SK-N-SH (cell line): ENCODE measurements around the gene EGLN3. TPM values are rescaled to one million over a fixed set of nuclear protein-coding genes. Genes with fewer than 3 reads are reported as not detected.

Experiments
- CTCF ChIA-PET: fragments of 300-600, 350-600 bp; formaldehyde crosslinking; extraction: SDS; loops from one replicate; lab custom pipeline; 2021; lab: Yijun Ruan, JAX
- POLR2A ChIA-PET: fragments of 350-600 bp; sonication (Branson Sonifier 250); formaldehyde crosslinking; extraction: SDS; loops from one replicate; lab custom pipeline; 2020; ENCODE audit warnings: antibody characterized with exemption, inconsistent platforms; lab: Yijun Ruan, JAX
- DNase-seq: peaks from one replicate; pipeline ENCODE4 v3.0.0; 2012
- H2AFZ ChIP-seq: fragments of 200-600 bp; sonication (generic); 2 replicates; pipeline ENCODE4 v1.8.1; 2016; ENCODE audit warnings: antibody characterized with exemption, mild to moderate bottlenecking, low read depth
- H3F3A ChIP-seq: fragments of 200-600 bp; sonication (generic); replicated peaks from 2 replicates; pipeline ENCODE3; 2016; ENCODE audit warnings: antibody characterized with exemption, mild to moderate bottlenecking; ENCODE audit not compliant: insufficient read depth
- H3K27ac ChIP-seq, 2 experiments: fragments of 200-500 bp in 1 of 2; fragments of 200-600 bp in 1 of 2; sonication (Bioruptor generic) in 1 of 2; sonication (generic), shearing (Covaris generic) in 1 of 2; 2 replicates each; pipeline versions ENCODE4 v1.5.1 to v1.6.1; 2014 to 2016; ENCODE audit warnings: low read depth in 2 of 2, inconsistent platforms in 1 of 2, low read length in 1 of 2, mild to moderate bottlenecking in 1 of 2, mixed read lengths in 1 of 2
- H3K27me3 ChIP-seq: fragments of 200-600 bp; sonication (generic), shearing (Covaris generic); 2 replicates; pipeline ENCODE4 v1.6.1; 2016; ENCODE audit warnings: mixed run types; ENCODE audit not compliant: insufficient read depth
- H3K36me3 ChIP-seq, 2 experiments: fragments of 200-500 bp in 1 of 2; fragments of 200-600 bp in 1 of 2; sonication (Bioruptor generic) in 1 of 2; sonication (generic) in 1 of 2; replicated peaks in 1 of 2; 2 replicates each; pipeline versions ENCODE3 to v1.5.1; 2014 to 2016; ENCODE audit warnings: low read length in 1 of 2, mild to moderate bottlenecking in 1 of 2; ENCODE audit not compliant: insufficient read depth in 2 of 2, control insufficient read depth in 1 of 2
- H3K4me1 ChIP-seq, 2 experiments: fragments of 200-500 bp in 1 of 2; fragments of 200-600 bp in 1 of 2; sonication (Bioruptor generic) in 1 of 2; sonication (generic), shearing (Covaris generic) in 1 of 2; 2 replicates each; pipeline versions ENCODE4 v1.5.1 to v1.6.1; 2014 to 2016; ENCODE audit warnings: low read depth in 1 of 2, low read length in 1 of 2, mixed run types in 1 of 2; ENCODE audit not compliant: insufficient read depth in 2 of 2, control insufficient read depth in 1 of 2
- H3K4me2 ChIP-seq: fragments of 200-600 bp; sonication (generic), shearing (Covaris generic); 2 replicates; pipeline ENCODE4 v1.6.1; 2017; ENCODE audit warnings: mixed run types
- H3K4me3 ChIP-seq, 2 experiments: fragments of 200-500 bp in 1 of 2; fragments of 200-600 bp in 1 of 2; sonication (Bioruptor generic) in 1 of 2; sonication (generic), shearing (Covaris generic) in 1 of 2; 2 replicates each; pipeline versions ENCODE4 v1.5.1 to v1.8.1; 2014 to 2016; ENCODE audit warnings: low read depth in 2 of 2, inconsistent platforms in 1 of 2, low read length in 1 of 2, mild to moderate bottlenecking in 1 of 2, mixed read lengths in 1 of 2, moderate library complexity in 1 of 2
- H3K79me2 ChIP-seq: fragments of 200-600 bp; sonication (generic); 2 replicates; pipeline ENCODE4 v1.8.1; 2017; ENCODE audit warnings: mild to moderate bottlenecking; ENCODE audit not compliant: insufficient read depth
- H3K9ac ChIP-seq: fragments of 200-600 bp; sonication (generic); 2 replicates; pipeline ENCODE4 v1.6.1; 2017; ENCODE audit warnings: mixed run types
- H3K9me2 ChIP-seq: fragments of 200-600 bp; sonication (generic); 2 replicates; pipeline ENCODE4 v1.6.1; 2017; ENCODE audit warnings: mixed run types
- H3K9me3 ChIP-seq: fragments of 200-600 bp; sonication (generic); 2 replicates; pipeline ENCODE4 v1.6.1; 2017; ENCODE audit warnings: mixed run types, mild to moderate bottlenecking, moderate library complexity
- H4K20me1 ChIP-seq: fragments of 200-600 bp; sonication (generic); 2 replicates; pipeline ENCODE4 v1.6.1; 2017; ENCODE audit warnings: mild to moderate bottlenecking, mixed run types; ENCODE audit not compliant: insufficient read depth
- CHD2 ChIP-seq: fragments of 150-350 bp; IDR thresholded peaks from 2 replicates; pipeline ENCODE4 v1.6.1; 2018; ENCODE audit warnings: low read length; ENCODE audit not compliant: partially characterized antibody
- EP300 ChIP-seq, 2 experiments: IDR thresholded peaks; 2 replicates each; pipeline versions ENCODE4 v1.4.0 to v1.6.1; 2012; ENCODE audit warnings: borderline replicate concordance in 1 of 2, low read depth in 1 of 2, low read length in 1 of 2
- EZH2phosphoT487 ChIP-seq: fragments of 200-600 bp; sonication (generic); IDR thresholded peaks from 2 replicates; pipeline ENCODE4 v1.6.1; 2017; ENCODE audit warnings: low read depth, mixed run types, mild to moderate bottlenecking, antibody characterized with exemption, moderate library complexity, borderline replicate concordance
- FOSL2 ChIP-seq: IDR thresholded peaks from 2 replicates; pipeline ENCODE4 v1.4.0; 2012; ENCODE audit warnings: low read depth, mild to moderate bottlenecking, moderate library complexity, borderline replicate concordance
- FOXJ3 ChIP-seq: sonication (generic); formaldehyde crosslinking; IDR thresholded peaks from 2 replicates; pipeline ENCODE4 v1.5.1; 2020; ENCODE audit warnings: mild to moderate bottlenecking, missing genetic modification reagents
- GABPA ChIP-seq: IDR thresholded peaks from 2 replicates; pipeline ENCODE4 v1.4.0; 2012; ENCODE audit warnings: low read depth, mild to moderate bottlenecking
- IRF3 ChIP-seq: fragments of 150-350 bp; IDR thresholded peaks from 2 replicates; pipeline ENCODE4 v1.6.1; 2016; ENCODE audit warnings: mild to moderate bottlenecking, low read depth, low read length
- MEF2A ChIP-seq: IDR thresholded peaks from 2 replicates; pipeline ENCODE4 v1.4.0; 2012; ENCODE audit warnings: low read depth, borderline replicate concordance
- MXI1 ChIP-seq: IDR thresholded peaks from 2 replicates; pipeline ENCODE4 v1.6.1; 2012; ENCODE audit warnings: mild to moderate bottlenecking, low read depth, low read length, improper control_type of control experiment
- NFIC ChIP-seq: IDR thresholded peaks from 2 replicates; pipeline ENCODE4 v1.4.0; 2012; ENCODE audit warnings: borderline replicate concordance
- POLR2AphosphoS5 ChIP-seq: IDR thresholded peaks from 2 replicates; pipeline ENCODE4 v1.6.1; 2012; ENCODE audit warnings: low read depth, low read length
- REST ChIP-seq: IDR thresholded peaks from 2 replicates; pipeline ENCODE4 v1.6.1; 2012; ENCODE audit warnings: mild to moderate bottlenecking, low read depth, low read length, moderate library complexity
- SIN3A ChIP-seq: IDR thresholded peaks from 2 replicates; pipeline ENCODE4 v1.6.1; 2012; ENCODE audit warnings: low read depth, mild to moderate bottlenecking, low read length, moderate library complexity, borderline replicate concordance
- SMC3 ChIP-seq: IDR thresholded peaks from 2 replicates; pipeline ENCODE4 v1.6.1; 2012; ENCODE audit warnings: low read depth, low read length, improper control_type of control experiment
- TAF1 ChIP-seq: IDR thresholded peaks from 2 replicates; pipeline ENCODE4 v1.6.1; 2012; ENCODE audit warnings: low read depth, mild to moderate bottlenecking, low read length, moderate library complexity, borderline replicate concordance
- TCF12 ChIP-seq: IDR thresholded peaks from 2 replicates; pipeline ENCODE4 v1.4.0; 2012
- TEAD4 ChIP-seq: IDR thresholded peaks from 2 replicates; pipeline ENCODE4 v1.4.0; 2012; ENCODE audit warnings: mild to moderate bottlenecking, borderline replicate concordance; ENCODE audit not compliant: insufficient read depth
- USF2 ChIP-seq: fragments of 150-350 bp; IDR thresholded peaks from 2 replicates; pipeline ENCODE4 v1.6.1; 2017; ENCODE audit warnings: antibody characterized with exemption, low read length, low read depth, borderline replicate concordance
- ZBTB33 ChIP-seq: IDR thresholded peaks from 2 replicates; pipeline ENCODE4 v1.4.0; 2012; ENCODE audit warnings: low read depth, borderline replicate concordance
- WGBS: methylation state at CpG from one replicate; pipeline ENCODE4 v1.1.6; 2017; ENCODE audit warnings: low lambda C conversion rate; 5-methylcytosine and 5-hydroxymethylcytosine counted together
- polyA plus RNA-seq, 3 experiments: library from polyadenylated mRNA; depleted of rRNA; stranded (reverse); fragments of >200 nt; gene quantifications; 2 replicates each; pipeline ENCODE4 v1.2.3, GENCODE V29; 2012

The EGLN3 gene
- polyA plus RNA-seq, 1 of the 3 experiments (the other 2 are of a cell fraction): 0.31 TPM

- no peak for TF ChIP-seq SIN3A
- TF ChIP-seq GABPA: no peak
- TF ChIP-seq MEF2A: no peak
- no peak for TF ChIP-seq POLR2AphosphoS5
- TF ChIP-seq, all 33 proteins: peak for 0
Measured at GRCh38 chr14:33949411-33949893, 1.4 kb downstream of the EGLN3 start (continued).

GRCh38 chr14:33948869-33949408 lies 1.9 kb downstream of the EGLN3 start:
- Histone ChIP-seq H3K79me2 (no peaks in the 10 kb centered on the region), H3F3A (no peaks in the 10 kb centered on the region), H3K9me3 (no peaks in the 10 kb centered on the region), H3K4me1 (peaks cover 5 to 15% of the 10 kb centered on the region in 2 experiments; a peak in 3 of 4 replicates), H4K20me1 (no peaks in the 10 kb centered on the region), H3K4me3 (no peak overlapping the region), H2AFZ (no peak overlapping the region), H3K27ac (no peak overlapping the region), H3K36me3 (no peaks in the 10 kb centered on the region), H3K9me2 (no peaks in the 10 kb centered on the region), H3K9ac (no peak overlapping the region), H3K27me3 (peaks cover 42% of the 10 kb centered on the region), H3K4me2 (no peak overlapping the region)
- TF ChIP-seq TEAD4 (no peak), IRF3 (no peak), FOSL2 (no peak), REST (no peak), USF2 (no peak), CHD2 (no peak), FOXJ3 (CRISPR knock-in tag) (no peak), EZH2phosphoT487 (no peak), EP300 (IDR thresholded peaks at IDR 0.05; ENCODE audit: borderline replicate concordance in 1 of 2, low read depth in 1 of 2, low read length in 1 of 2) (no peak), TAF1 (no peak), SMC3 (no peak), TCF12 (no peak), ZBTB33 (no peak), NFIC (no peak), MXI1 (no peak), MEF2A (no peak)
- ChIA-PET POLR2A (no interaction called here), CTCF (interaction anchor here (0.9 kb wide), 1 partner anchor 109 kb away, joined by 4 read pairs; no protein-coding TSS in a partner anchor)
- 92% methylated on average over 9 of the region's 9 CpGs for WGBS
- no peak for DNase-seq
